NCI-H1092 (cell line): ENCODE data around the gene DNAJC5.
"Not testable (repeated sequence)": the region's sequence is repeated elsewhere in the genome, so short reads cannot be mapped to it uniquely, and the experiment has no call there.

ENCODE experiments used
- DNase-seq: peaks from one replicate; lab custom pipeline; 2025; lab: John Stamatoyannopoulos, UW

The DNAJC5 gene

GRCh38 chr20:63968928-63969760 lies 74.2 kb downstream of the DNAJC5 start:
- no peak for DNase-seq

GRCh38 chr20:63969838-63970713 lies 75.2 kb downstream of the DNAJC5 start, which contains the start of gene ZNF512B:
TSS of gene ZNF512B (minus strand) at chr20:63969930. CDS start at chr20:63967950, 1,980 bp downstream.
- peak; percentile 64 for DNase-seq

GRCh38 chr20:63970714-63971431 lies 75.9 kb downstream of the DNAJC5 start:
- no peak for DNase-seq

- not testable (repeated sequence) for DNase-seq
These were observed 77.0 kb downstream of the DNAJC5 start for GRCh38 chr20:63971960-63972311.

GRCh38 chr20:63972312-63973159 lies 77.6 kb downstream of the DNAJC5 start:
- DNase-seq = no peak

GRCh38 chr20:63973160-63973479 lies 78.2 kb downstream of the DNAJC5 start:
- no peak for DNase-seq

- DNase-seq = peak; percentile 67
These were observed 78.9 kb downstream of the DNAJC5 start for GRCh38 chr20:63973636-63974401.

- peak; percentile 92 for DNase-seq
These were observed 79.7 kb downstream of the DNAJC5 start for GRCh38 chr20:63974402-63975200.

GRCh38 chr20:63976511-63976910 lies 81.6 kb downstream of the DNAJC5 start:
- not testable (repeated sequence) for DNase-seq

GRCh38 chr20:63976980-63977738 lies 82.2 kb downstream of the DNAJC5 start:
- no peak for DNase-seq

- DNase-seq = no peak
These were observed 82.9 kb downstream of the DNAJC5 start for GRCh38 chr20:63977739-63978276.

- DNase-seq = no peak
These were observed 83.6 kb downstream of the DNAJC5 start for GRCh38 chr20:63978319-63979228.

GRCh38 chr20:63979229-63979556 lies 84.3 kb downstream of the DNAJC5 start:
- no peak for DNase-seq

GRCh38 chr20:63979557-63980316 lies 84.8 kb downstream of the DNAJC5 start, which contains the start of gene SAMD10:
TSS of gene SAMD10 (minus strand) at chr20:63979642. CDS start at chr20:63979467, 175 bp downstream.
- peak; percentile 75 for DNase-seq

GRCh38 chr20:63980317-63980805 lies 85.4 kb downstream of the DNAJC5 start:
- no peak for DNase-seq

- DNase-seq = peak; percentile 94
These were observed 86.1 kb downstream of the DNAJC5 start, which contains the start of gene PRPF6 for GRCh38 chr20:63980806-63981728. TSS of gene PRPF6 (plus strand) at chr20:63981132. CDS start at chr20:63981246, 114 bp downstream.
